ENCODE data around the gene KRT86.
A peak's percentile ranks its signal among the peaks of the same experiment; 100 is the strongest.
"Not testable (repeated sequence)": the region's sequence is repeated elsewhere in the genome, so short reads cannot be mapped to it uniquely, and the experiment has no call there.

The KRT86 gene

GRCh38 chr12:52271158-52271557, 3.3 kb upstream of the KRT86 start:
- DNase-seq = no peak

GRCh38 chr12:52275686-52276085, 1.2 kb downstream of the KRT86 start:
- no peak for DNase-seq

- DNase-seq = no peak
Observed at GRCh38 chr12:52277486-52278245, 3.2 kb downstream of the KRT86 start.

GRCh38 chr12:52278575-52279421, 4.4 kb downstream of the KRT86 start:
- peak; percentile 38 to 57 for DNase-seq

GRCh38 chr12:52279422-52280318, 5.2 kb downstream of the KRT86 start:
- no peak for DNase-seq

- DNase-seq = peak; percentile 88 to 91
Observed at GRCh38 chr12:52280319-52280795, 5.9 kb downstream of the KRT86 start.

- DNase-seq = peak; percentile 82 to 85
Observed at GRCh38 chr12:52280796-52281560, 6.5 kb downstream of the KRT86 start.

GRCh38 chr12:52284562-52285171, 10.2 kb downstream of the KRT86 start:
- no peak for DNase-seq

- peak; percentile 19 to 21 for DNase-seq
Observed at GRCh38 chr12:52285172-52285745, 10.8 kb downstream of the KRT86 start.

- DNase-seq = no peak
Observed at GRCh38 chr12:52285851-52286530, 11.5 kb downstream of the KRT86 start.

GRCh38 chr12:52286857-52287785, 12.7 kb downstream of the KRT86 start:
- DNase-seq = not testable (repeated sequence)

- DNase-seq = not testable (repeated sequence)
Observed at GRCh38 chr12:52287816-52288805, 13.7 kb downstream of the KRT86 start.

GRCh38 chr12:52290483-52291134, 16.2 kb downstream of the KRT86 start:
- DNase-seq = not testable (repeated sequence)

- DNase-seq = no peak
Observed at GRCh38 chr12:52291267-52291935, 17.0 kb downstream of the KRT86 start, which contains the start of gene KRT81. TSS of gene KRT81 (minus strand) at chr12:52291534. CDS start at chr12:52291465, 69 bp downstream.

GRCh38 chr12:52293926-52294325, 19.5 kb downstream of the KRT86 start:
- DNase-seq = no peak

- DNase-seq = no peak
Observed at GRCh38 chr12:52294803-52295202, 20.4 kb downstream of the KRT86 start.

- no peak for DNase-seq
Observed at GRCh38 chr12:52295663-52296062, 21.2 kb downstream of the KRT86 start.

Data from SW 1271 (cell line).